Right renal pelvis (tissue), 4 donors: ENCODE data around the gene GPR21. TPM values are rescaled to one million over a fixed set of nuclear protein-coding genes. Genes with fewer than 3 reads are reported as not detected.

Experiments
- DNase-seq, 4 donors: peaks; one replicate each; pipeline ENCODE4 v3.0.0-alpha.2; 2013; ENCODE audit warnings: low read depth in 4 of 4, low spot score in 3 of 4, missing footprints in 1 of 4
- polyA plus RNA-seq, 4 donors: library from polyadenylated mRNA; unstranded; fragments of 120-200 nt; gene quantifications; one replicate each; pipeline ENCODE4 v1.2.1, GENCODE V29; 2013; ENCODE audit not compliant: insufficient read length in 4 of 4

Gene GPR21
- polyA plus RNA-seq, 4 donors, result 0.44 to 0.80 (median 0.66) TPM; not detected in 1

- no peak for DNase-seq
Observed at GRCh38 chr9:123031963-123032362, 1.5 kb upstream of the GPR21 start.

GRCh38 chr9:123033864-123034601 is 566 bp downstream of the GPR21 start:
- no peak for DNase-seq

GRCh38 chr9:123034881-123035510 is 1.5 kb downstream of the GPR21 start:
- DNase-seq, result no peak

- DNase-seq, result no peak
Observed at GRCh38 chr9:123035791-123036190, 2.3 kb downstream of the GPR21 start.

GRCh38 chr9:123036893-123037545 is 3.6 kb downstream of the GPR21 start:
- no peak for DNase-seq

GRCh38 chr9:123039617-123040219 is 6.3 kb downstream of the GPR21 start:
- DNase-seq, result no peak

- no peak for DNase-seq
Observed at GRCh38 chr9:123040801-123041200, 7.3 kb downstream of the GPR21 start.

- DNase-seq, result no peak
Observed at GRCh38 chr9:123041489-123041888, 8.0 kb downstream of the GPR21 start.

GRCh38 chr9:123043081-123043939 is 9.8 kb downstream of the GPR21 start:
- no peak for DNase-seq

GRCh38 chr9:123044586-123044985 is 11.1 kb downstream of the GPR21 start:
- DNase-seq, result no peak

- DNase-seq, result no peak
Observed at GRCh38 chr9:123046406-123047195, 13.1 kb downstream of the GPR21 start.

- DNase-seq, result no peak
Observed at GRCh38 chr9:123048748-123049147, 15.3 kb downstream of the GPR21 start.

- no peak for DNase-seq
Observed at GRCh38 chr9:123049589-123050222, 16.2 kb downstream of the GPR21 start.

GRCh38 chr9:123053046-123053445 is 19.6 kb downstream of the GPR21 start:
- DNase-seq, result no peak

- no peak for DNase-seq
Observed at GRCh38 chr9:123053711-123054110, 20.2 kb downstream of the GPR21 start.

GRCh38 chr9:123058834-123059233 is 25.4 kb downstream of the GPR21 start:
- no peak for DNase-seq

- no peak for DNase-seq
Observed at GRCh38 chr9:123059472-123060220, 26.2 kb downstream of the GPR21 start.

- no peak for DNase-seq
Observed at GRCh38 chr9:123061216-123061615, 27.7 kb downstream of the GPR21 start.
